HepG2 (cell line): Measurements from ENCODE around the gene ADARB1. TPM values are rescaled to one million over a fixed set of nuclear protein-coding genes. Genes with fewer than 3 reads are reported as not detected.

Experiments used
- ATAC-seq: fragments of 200-7000 bp; cut with Tn5 transposase; 3 replicates; pipeline ENCODE4 v1.9.1; 2020; ENCODE audit warnings: mild to moderate bottlenecking, moderate library complexity
- BruUV-seq: library from RNA; stranded (reverse); fragments of 400-500 nt; replicated peaks from 2 replicates; lab custom pipeline; 2021; lab: Mats Ljungman, UMichigan
- CTCF ChIA-PET: fragments of 300-600 bp; formaldehyde crosslinking; extraction: SDS; loops from one replicate; lab custom pipeline; 2021; ENCODE audit warnings: low total read pairs, inconsistent platforms, low intra/inter-chr PET ratio; lab: Yijun Ruan, JAX
- POLR2A ChIA-PET: fragments of 350-600 bp; sonication (Branson Sonifier 250); formaldehyde crosslinking; loops from one replicate; lab custom pipeline; 2020; ENCODE audit warnings: antibody characterized with exemption, inconsistent platforms; lab: Yijun Ruan, JAX
- DNase-seq: peaks from one replicate; pipeline ENCODE4 v3.0.0-alpha.2; 2015; ENCODE audit warnings: low spot score
- FAIRE-seq: peaks from 3 replicates; lab custom pipeline; 2011; peaks lifted over from hg19 to GRCh38; lab: Jason Lieb, UNC
- H2AFZ ChIP-seq: one replicate; pipeline ENCODE4 v1.6.1; 2011; ENCODE audit warnings: low read length, inconsistent platforms
- H3K27ac ChIP-seq: fragments of 300-600 bp; 3 replicates; pipeline ENCODE4 v1.8.0; 2011; ENCODE audit warnings: mixed run types, mild to moderate bottlenecking, mixed read lengths, low read length, inconsistent platforms; ENCODE audit not compliant: insufficient read depth; ENCODE audit errors: extremely low read length
- H3K27me3 ChIP-seq, 2 experiments: fragments of 200-600 bp in 1 of 2; 2 replicates in 1 of 2; 3 replicates in 1 of 2; pipeline versions ENCODE4 v1.6.0 to v1.8.0; 2011; ENCODE audit warnings: low read length in 2 of 2, mild to moderate bottlenecking in 2 of 2, moderate library complexity in 2 of 2, inconsistent platforms in 1 of 2; ENCODE audit not compliant: insufficient read depth in 2 of 2, control insufficient read depth in 1 of 2
- H3K36me3 ChIP-seq, 2 experiments: fragments of 200-600 bp in 1 of 2; replicated peaks in 1 of 2; 2 replicates in 1 of 2; 3 replicates in 1 of 2; pipeline versions ENCODE4 v1.5.1 to v1.8.0; 2011; ENCODE audit warnings: low read length in 2 of 2, inconsistent platforms in 1 of 2; ENCODE audit not compliant: insufficient read depth in 2 of 2, control insufficient read depth in 1 of 2
- H3K4me1 ChIP-seq: 2 replicates; pipeline ENCODE4 v1.5.1; 2012; ENCODE audit warnings: low read length, inconsistent platforms; ENCODE audit not compliant: insufficient read depth
- H3K4me2 ChIP-seq: 2 replicates; pipeline ENCODE4 v1.6.0; 2011; ENCODE audit warnings: low read depth, low read length, inconsistent platforms
- H3K4me3 ChIP-seq, 3 experiments: fragments of 200-600 bp in 1 of 3; sonication (generic), shearing (Covaris generic) in 1 of 3; replicated peaks in 1 of 3; 2 replicates each; pipeline ENCODE4 v1.5.1; 2011 to 2016; ENCODE audit warnings: low read length in 3 of 3, inconsistent platforms in 2 of 3, low read depth in 2 of 3, mild to moderate bottlenecking in 2 of 3, control low read depth in 1 of 3, mixed read lengths in 1 of 3; ENCODE audit not compliant: insufficient read depth in 1 of 3
- H3K79me2 ChIP-seq: one replicate; pipeline ENCODE4 v1.6.1; 2011; ENCODE audit warnings: low read length, inconsistent platforms; ENCODE audit not compliant: insufficient read depth
- H3K9ac ChIP-seq: 2 replicates; pipeline ENCODE4 v1.6.0; 2011; ENCODE audit warnings: mild to moderate bottlenecking, low read depth, low read length, inconsistent platforms; ENCODE audit not compliant: insufficient read depth
- H3K9me3 ChIP-seq: 2 replicates; pipeline ENCODE4 v1.5.1; 2012; ENCODE audit warnings: mild to moderate bottlenecking, low read length
- H4K20me1 ChIP-seq: 2 replicates; pipeline ENCODE4 v1.6.0; 2011; ENCODE audit warnings: inconsistent platforms, mild to moderate bottlenecking, low read length, moderate library complexity; ENCODE audit not compliant: insufficient read depth
- ARNT2 ChIP-seq: sonication (generic); formaldehyde crosslinking; IDR thresholded peaks from 2 replicates; pipeline ENCODE4 v1.8.0; 2022; ENCODE audit warnings: mild to moderate bottlenecking, low read depth, missing genetic modification reagents, moderate library complexity
- CTCF ChIP-seq: sonication (generic); formaldehyde crosslinking; IDR thresholded peaks from 2 replicates; pipeline ENCODE4 v1.5.0; 2020; ENCODE audit warnings: mild to moderate bottlenecking, missing genetic modification reagents, moderate library complexity
- FIP1L1 ChIP-seq: fragments of 200-400 bp; formaldehyde crosslinking; IDR thresholded peaks from 2 replicates; pipeline ENCODE4 v1.6.1; 2018; ENCODE audit warnings: low read depth, mild to moderate bottlenecking, low read length, moderate library complexity, borderline replicate concordance; ENCODE audit not compliant: insufficient read depth
- HDAC1 ChIP-seq: sonication (generic); formaldehyde crosslinking; IDR thresholded peaks from 2 replicates; pipeline ENCODE4 v1.5.1; 2020; ENCODE audit warnings: mild to moderate bottlenecking, missing genetic modification reagents
- KAT8 ChIP-seq: IDR thresholded peaks from 2 replicates; pipeline ENCODE4 v1.6.1; 2016; ENCODE audit warnings: missing genetic modification reagents, missing compliant biosample characterization
- KDM1A ChIP-seq: IDR thresholded peaks from 2 replicates; pipeline ENCODE4 v1.6.1; 2016; ENCODE audit warnings: missing compliant biosample characterization
- KDM4B ChIP-seq: sonication (generic); formaldehyde crosslinking; IDR thresholded peaks from 2 replicates; pipeline ENCODE4 v1.4.0; 2020; ENCODE audit warnings: missing genetic modification reagents
- KLF15 ChIP-seq: sonication (generic); formaldehyde crosslinking; IDR thresholded peaks from 2 replicates; pipeline ENCODE4 v1.8.1; 2023; ENCODE audit warnings: borderline replicate concordance, mild to moderate bottlenecking, inconsistent platforms, missing genetic modification reagents, mixed read lengths
- NFE2L2 ChIP-seq: fragments of 150-350 bp; IDR thresholded peaks from 2 replicates; pipeline ENCODE4 v1.6.1; 2014; ENCODE audit warnings: low read length
- SOX5 ChIP-seq: IDR thresholded peaks from 2 replicates; pipeline ENCODE4 v1.6.1; 2016; ENCODE audit warnings: borderline replicate concordance
- TAF1 ChIP-seq: sonication (generic); formaldehyde crosslinking; IDR thresholded peaks from 2 replicates; pipeline ENCODE4 v1.4.0; 2020; ENCODE audit warnings: missing genetic modification reagents
- TBL1XR1 ChIP-seq: fragments of 150-350 bp; IDR thresholded peaks from 2 replicates; pipeline ENCODE4 v1.6.1; 2014; ENCODE audit warnings: borderline replicate concordance, low read length; ENCODE audit not compliant: partially characterized antibody
- WGBS: methylation state at CpG from one replicate; pipeline ENCODE4 v1.1.6; 2017; ENCODE audit warnings: low lambda C conversion rate; 5-methylcytosine and 5-hydroxymethylcytosine counted together
- in situ Hi-C: cut with HindIII; loops from 2 replicates; pipeline ENCODE4 v1.10.0; 2017; ENCODE audit warnings: low pct_unique_long_range_greater_than_20kb; ENCODE audit not compliant: extremely low pct_ligation_motif_present
- intact Hi-C: fragments of 100-400 bp; cut with micrococcal nuclease; formaldehyde crosslinking; loops from one replicate; pipeline ENCODE4 v1.10.0; 2022; ENCODE audit not compliant: unreplicated experiment
- polyA plus RNA-seq, 8 experiments: library from polyadenylated mRNA; depleted of rRNA in 3 of 8; stranded (reverse) in 7 of 8; unstranded in 1 of 8; fragments of >200 nt; fragmentation: Illumina TruSeq in 4 of 8; extraction: Trizol in 4 of 8; gene quantifications; 2 replicates each; pipeline versions ENCODE4 v1.2.1 to v1.2.3, GENCODE V29; 2011 to 2016; ENCODE audit warnings: low read depth in 4 of 8, missing spikeins in 1 of 8, mixed read lengths in 1 of 8; ENCODE audit not compliant: insufficient read depth in 1 of 8
- total RNA-seq, 5 experiments: library from RNA; depleted of rRNA; stranded (reverse); fragments of >200 nt; fragmentation: Illumina TruSeq; extraction: Trizol; gene quantifications; 2 replicates each; pipeline ENCODE4 v1.2.3, GENCODE V29; 2016; ENCODE audit warnings: low read depth in 1 of 5
- TF ChIP-seq, protein P1 (sequence below): sonication (generic); formaldehyde crosslinking; conservative IDR thresholded peaks from 2 replicates; pipeline ENCODE4 v1.4.0; 2020; ENCODE audit warnings: missing genetic modification reagents
- TF ChIP-seq, protein P2 (sequence below): sonication (generic); formaldehyde crosslinking; conservative IDR thresholded peaks from 2 replicates; pipeline ENCODE4 v1.8.1; 2023; ENCODE audit warnings: missing genetic modification reagents
- TF ChIP-seq, protein P3 (sequence below): sonication (generic); formaldehyde crosslinking; IDR thresholded peaks from 2 replicates; pipeline ENCODE4 v1.4.0; 2020; ENCODE audit warnings: missing genetic modification reagents, borderline replicate concordance

Gene ADARB1
- total and polyA plus RNA-seq, 2 of the 13 experiments (the other 11 are each of a cell fraction or from before 2014, with no cell fraction given): 6.6 to 10.0 TPM

GRCh38 chr21:45105906-45106485 lies 31.6 kb downstream of the ADARB1 start:
- 87% methylated on average over 7 of the region's 7 CpGs for WGBS
- Histone ChIP-seq H3K9me3 (no peaks in the 10 kb centered on the region), H3K27me3 (no peaks in the 10 kb centered on the region), H3K9ac (no peak overlapping the region), H3K79me2 (no peaks in the 10 kb centered on the region), H3K27ac (no peak overlapping the region), H4K20me1 (no peaks in the 10 kb centered on the region), H2AFZ (no peak overlapping the region), H3K4me3 (no peak overlapping the region), H3K36me3 (no peaks in the 10 kb centered on the region; a peak in 2 of 5 replicates), H3K4me2 (no peak overlapping the region), H3K4me1 (no peaks in the 10 kb centered on the region)
- no TSS peak for BruUV-seq
- intact Hi-C loops (no loop called here), in situ Hi-C loops (no loop called here)
- CTCF ChIA-PET: no interaction called here
- POLR2A ChIA-PET: no interaction called here
- ATAC-seq: no peak
- no peak for FAIRE-seq
- DNase-seq: no peak
- TF ChIP-seq, protein P1, sequence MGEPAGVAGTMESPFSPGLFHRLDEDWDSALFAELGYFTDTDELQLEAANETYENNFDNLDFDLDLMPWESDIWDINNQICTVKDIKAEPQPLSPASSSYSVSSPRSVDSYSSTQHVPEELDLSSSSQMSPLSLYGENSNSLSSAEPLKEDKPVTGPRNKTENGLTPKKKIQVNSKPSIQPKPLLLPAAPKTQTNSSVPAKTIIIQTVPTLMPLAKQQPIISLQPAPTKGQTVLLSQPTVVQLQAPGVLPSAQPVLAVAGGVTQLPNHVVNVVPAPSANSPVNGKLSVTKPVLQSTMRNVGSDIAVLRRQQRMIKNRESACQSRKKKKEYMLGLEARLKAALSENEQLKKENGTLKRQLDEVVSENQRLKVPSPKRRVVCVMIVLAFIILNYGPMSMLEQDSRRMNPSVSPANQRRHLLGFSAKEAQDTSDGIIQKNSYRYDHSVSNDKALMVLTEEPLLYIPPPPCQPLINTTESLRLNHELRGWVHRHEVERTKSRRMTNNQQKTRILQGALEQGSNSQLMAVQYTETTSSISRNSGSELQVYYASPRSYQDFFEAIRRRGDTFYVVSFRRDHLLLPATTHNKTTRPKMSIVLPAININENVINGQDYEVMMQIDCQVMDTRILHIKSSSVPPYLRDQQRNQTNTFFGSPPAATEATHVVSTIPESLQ (CRISPR knock-in tag): no peak
- TF ChIP-seq HDAC1 (CRISPR knock-in tag) (no peak), KDM1A (CRISPR knock-in tag) (no peak), KLF15 (CRISPR knock-in tag) (no peak), TBL1XR1 (no peak), SOX5 (CRISPR knock-in tag) (no peak), KAT8 (CRISPR knock-in tag) (no peak), FIP1L1 (no peak), ARNT2 (no peak), CTCF (no peak), TAF1 (no peak), NFE2L2 (no peak), KDM4B (CRISPR knock-in tag) (no peak)
- TF ChIP-seq, protein P2, sequence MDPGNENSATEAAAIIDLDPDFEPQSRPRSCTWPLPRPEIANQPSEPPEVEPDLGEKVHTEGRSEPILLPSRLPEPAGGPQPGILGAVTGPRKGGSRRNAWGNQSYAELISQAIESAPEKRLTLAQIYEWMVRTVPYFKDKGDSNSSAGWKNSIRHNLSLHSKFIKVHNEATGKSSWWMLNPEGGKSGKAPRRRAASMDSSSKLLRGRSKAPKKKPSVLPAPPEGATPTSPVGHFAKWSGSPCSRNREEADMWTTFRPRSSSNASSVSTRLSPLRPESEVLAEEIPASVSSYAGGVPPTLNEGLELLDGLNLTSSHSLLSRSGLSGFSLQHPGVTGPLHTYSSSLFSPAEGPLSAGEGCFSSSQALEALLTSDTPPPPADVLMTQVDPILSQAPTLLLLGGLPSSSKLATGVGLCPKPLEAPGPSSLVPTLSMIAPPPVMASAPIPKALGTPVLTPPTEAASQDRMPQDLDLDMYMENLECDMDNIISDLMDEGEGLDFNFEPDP (CRISPR knock-in tag): no peak
- TF ChIP-seq, protein P3, sequence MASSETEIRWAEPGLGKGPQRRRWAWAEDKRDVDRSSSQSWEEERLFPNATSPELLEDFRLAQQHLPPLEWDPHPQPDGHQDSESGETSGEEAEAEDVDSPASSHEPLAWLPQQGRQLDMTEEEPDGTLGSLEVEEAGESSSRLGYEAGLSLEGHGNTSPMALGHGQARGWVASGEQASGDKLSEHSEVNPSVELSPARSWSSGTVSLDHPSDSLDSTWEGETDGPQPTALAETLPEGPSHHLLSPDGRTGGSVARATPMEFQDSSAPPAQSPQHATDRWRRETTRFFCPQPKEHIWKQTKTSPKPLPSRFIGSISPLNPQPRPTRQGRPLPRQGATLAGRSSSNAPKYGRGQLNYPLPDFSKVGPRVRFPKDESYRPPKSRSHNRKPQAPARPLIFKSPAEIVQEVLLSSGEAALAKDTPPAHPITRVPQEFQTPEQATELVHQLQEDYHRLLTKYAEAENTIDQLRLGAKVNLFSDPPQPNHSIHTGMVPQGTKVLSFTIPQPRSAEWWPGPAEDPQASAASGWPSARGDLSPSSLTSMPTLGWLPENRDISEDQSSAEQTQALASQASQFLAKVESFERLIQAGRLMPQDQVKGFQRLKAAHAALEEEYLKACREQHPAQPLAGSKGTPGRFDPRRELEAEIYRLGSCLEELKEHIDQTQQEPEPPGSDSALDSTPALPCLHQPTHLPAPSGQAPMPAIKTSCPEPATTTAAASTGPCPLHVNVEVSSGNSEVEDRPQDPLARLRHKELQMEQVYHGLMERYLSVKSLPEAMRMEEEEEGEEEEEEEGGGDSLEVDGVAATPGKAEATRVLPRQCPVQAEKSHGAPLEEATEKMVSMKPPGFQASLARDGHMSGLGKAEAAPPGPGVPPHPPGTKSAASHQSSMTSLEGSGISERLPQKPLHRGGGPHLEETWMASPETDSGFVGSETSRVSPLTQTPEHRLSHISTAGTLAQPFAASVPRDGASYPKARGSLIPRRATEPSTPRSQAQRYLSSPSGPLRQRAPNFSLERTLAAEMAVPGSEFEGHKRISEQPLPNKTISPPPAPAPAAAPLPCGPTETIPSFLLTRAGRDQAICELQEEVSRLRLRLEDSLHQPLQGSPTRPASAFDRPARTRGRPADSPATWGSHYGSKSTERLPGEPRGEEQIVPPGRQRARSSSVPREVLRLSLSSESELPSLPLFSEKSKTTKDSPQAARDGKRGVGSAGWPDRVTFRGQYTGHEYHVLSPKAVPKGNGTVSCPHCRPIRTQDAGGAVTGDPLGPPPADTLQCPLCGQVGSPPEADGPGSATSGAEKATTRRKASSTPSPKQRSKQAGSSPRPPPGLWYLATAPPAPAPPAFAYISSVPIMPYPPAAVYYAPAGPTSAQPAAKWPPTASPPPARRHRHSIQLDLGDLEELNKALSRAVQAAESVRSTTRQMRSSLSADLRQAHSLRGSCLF (CRISPR knock-in tag): no peak
